Thymus (tissue), 11 donors: ENCODE data around the gene ADK. TPM values are rescaled to one million over a fixed set of nuclear protein-coding genes. Genes with fewer than 3 reads are reported as not detected.
A peak's percentile ranks its signal among the peaks of the same experiment; 100 is the strongest.
"Not testable (repeated sequence)": the region's sequence is repeated elsewhere in the genome, so short reads cannot be mapped to it uniquely, and the experiment has no call there.

Source experiments
- DNase-seq, 9 donors: peaks; one replicate each; pipeline ENCODE4 v3.0.0-alpha.2; 2013; ENCODE audit warnings: low spot score in 9 of 9, low read depth in 6 of 9, missing footprints in 1 of 9
- H3K27ac ChIP-seq, 2 donors: one replicate each; pipeline ENCODE4 v1.5.1; 2013; ENCODE audit warnings: control low read depth in 1 of 2, low read depth in 1 of 2, low read length in 1 of 2, mild to moderate bottlenecking in 1 of 2, moderate library complexity in 1 of 2
- H3K27me3 ChIP-seq, 2 donors: one replicate each; pipeline ENCODE4 v1.5.1; 2013; ENCODE audit warnings: low read length in 1 of 2; ENCODE audit not compliant: control insufficient read depth in 2 of 2, insufficient read depth in 1 of 2
- H3K36me3 ChIP-seq, 2 donors: one replicate each; pipeline ENCODE4 v1.5.1; 2013; ENCODE audit warnings: low read length in 1 of 2, mild to moderate bottlenecking in 1 of 2, moderate library complexity in 1 of 2; ENCODE audit not compliant: control insufficient read depth in 2 of 2, insufficient read depth in 2 of 2
- H3K4me1 ChIP-seq, 2 donors: one replicate each; pipeline ENCODE4 v1.5.1; 2013; ENCODE audit warnings: low read length in 2 of 2; ENCODE audit not compliant: control insufficient read depth in 2 of 2, insufficient read depth in 2 of 2
- H3K4me3 ChIP-seq, 2 donors: one replicate each; pipeline ENCODE4 v1.5.1; 2013; ENCODE audit warnings: low read length in 2 of 2, control low read depth in 1 of 2, mild to moderate bottlenecking in 1 of 2
- H3K9me3 ChIP-seq, 2 donors: one replicate each; pipeline ENCODE4 v1.5.1; 2013; ENCODE audit warnings: low read length in 1 of 2, mild to moderate bottlenecking in 1 of 2; ENCODE audit not compliant: control insufficient read depth in 2 of 2, insufficient read depth in 1 of 2
- WGBS: extraction: QIAGEN DNeasy Blood & Tissue Kit; methylation state at CpG from one replicate; pipeline ENCODE4 v1.1.7; 2013; 5-methylcytosine and 5-hydroxymethylcytosine counted together
- polyA plus RNA-seq: library from polyadenylated mRNA; stranded (reverse); fragments of 200-250 nt; gene quantifications from one replicate; pipeline ENCODE4 v1.2.3, GENCODE V29; 2013
- total RNA-seq: library from RNA; stranded (reverse); fragments of 120-200 nt; gene quantifications from one replicate; pipeline ENCODE4 v1.2.4, GENCODE V29; 2013
- donor health status: healthy.

Gene ADK
- total and polyA plus RNA-seq, 2 donors: 32.0 to 33.2 TPM

GRCh38 chr10:74289951-74290350 lies 138.9 kb downstream of the ADK start:
- H3K4me1 ChIP-seq: no peaks in the 10 kb centered on the region
- peak overlapping the region in 1 of 2 donors; percentile 52 for H3K27ac ChIP-seq
- H3K9me3 ChIP-seq: no peaks in the 10 kb centered on the region
- H3K27me3 ChIP-seq: no peaks in the 10 kb centered on the region
- H3K36me3 ChIP-seq: no peaks in the 10 kb centered on the region
- no peak overlapping the region for H3K4me3 ChIP-seq
- peak in 1 of 9 donors; percentile 33 for DNase-seq
- WGBS: 46% methylated on average over 4 of the region's 4 CpGs

- 97% methylated on average over 1 of the region's 1 CpG for WGBS
These were observed 139.7 kb downstream of the ADK start for GRCh38 chr10:74290708-74291107.

GRCh38 chr10:74292871-74293427 lies 141.9 kb downstream of the ADK start:
- Histone ChIP-seq H3K4me3 (no peak overlapping the region), H3K4me1 (no peaks in the 10 kb centered on the region), H3K9me3 (no peaks in the 10 kb centered on the region), H3K36me3 (no peaks in the 10 kb centered on the region), H3K27me3 (no peaks in the 10 kb centered on the region), H3K27ac (no peak overlapping the region)
- no peak for DNase-seq
- 93% methylated on average over 4 of the region's 4 CpGs for WGBS

More at GRCh38 chr10:74290708-74291107, 139.7 kb downstream of the ADK start:
- Histone ChIP-seq H3K4me1 (no peaks in the 10 kb centered on the region), H3K27me3 (no peaks in the 10 kb centered on the region), H3K36me3 (no peaks in the 10 kb centered on the region), H3K4me3 (no peak overlapping the region), H3K27ac (no peak overlapping the region), H3K9me3 (no peaks in the 10 kb centered on the region)
- DNase-seq: no peak

- H3K36me3 ChIP-seq: no peaks in the 10 kb centered on the region
- no peaks in the 10 kb centered on the region for H3K9me3 ChIP-seq
- H3K4me1 ChIP-seq: no peaks in the 10 kb centered on the region
- H3K27ac ChIP-seq: no peak overlapping the region
- no peak for DNase-seq
- no peak overlapping the region for H3K4me3 ChIP-seq
- no peaks in the 10 kb centered on the region for H3K27me3 ChIP-seq
- 97% methylated on average over 1 of the region's 1 CpG for WGBS
These were observed 142.8 kb downstream of the ADK start for GRCh38 chr10:74293686-74294371.

GRCh38 chr10:74297389-74298080 lies 146.5 kb downstream of the ADK start:
- Histone ChIP-seq H3K9me3 (no peaks in the 10 kb centered on the region), H3K4me1 (no peaks in the 10 kb centered on the region), H3K4me3 (no peak overlapping the region), H3K27ac (no peak overlapping the region), H3K36me3 (no peaks in the 10 kb centered on the region), H3K27me3 (no peaks in the 10 kb centered on the region)
- no peak for DNase-seq
- 98% methylated on average over 2 of the region's 2 CpGs for WGBS

GRCh38 chr10:74300074-74300621 lies 149.1 kb downstream of the ADK start:
- H3K4me1 ChIP-seq, DNase-seq, H3K36me3 ChIP-seq, H3K4me3 ChIP-seq, H3K9me3 ChIP-seq, H3K27ac ChIP-seq, H3K27me3 ChIP-seq: not testable (repeated sequence)
- WGBS: 92% methylated on average over 2 of the region's 2 CpGs

GRCh38 chr10:74300666-74301065 lies 149.6 kb downstream of the ADK start:
- Histone ChIP-seq H3K27me3 (no peaks in the 10 kb centered on the region), H3K9me3 (no peaks in the 10 kb centered on the region), H3K4me3 (no peak overlapping the region), H3K4me1 (no peaks in the 10 kb centered on the region), H3K27ac (no peak overlapping the region), H3K36me3 (no peaks in the 10 kb centered on the region)
- DNase-seq: no peak
- WGBS: 0% methylated on average over 1 of the region's 1 CpG

- H3K27ac ChIP-seq: no peak overlapping the region
- no peak for DNase-seq
- 94% methylated on average over 3 of the region's 3 CpGs for WGBS
- H3K27me3 ChIP-seq: no peaks in the 10 kb centered on the region
- no peaks in the 10 kb centered on the region for H3K36me3 ChIP-seq
- H3K4me1 ChIP-seq: no peaks in the 10 kb centered on the region
- H3K4me3 ChIP-seq: no peak overlapping the region
- H3K9me3 ChIP-seq: no peaks in the 10 kb centered on the region
These were observed 154.7 kb downstream of the ADK start for GRCh38 chr10:74305730-74306129.
